ENCODE data around the gene PRSS2.
"Not testable (repeated sequence)": the region's sequence is repeated elsewhere in the genome, so short reads cannot be mapped to it uniquely, and the experiment has no call there.

The PRSS2 gene

DNA sequence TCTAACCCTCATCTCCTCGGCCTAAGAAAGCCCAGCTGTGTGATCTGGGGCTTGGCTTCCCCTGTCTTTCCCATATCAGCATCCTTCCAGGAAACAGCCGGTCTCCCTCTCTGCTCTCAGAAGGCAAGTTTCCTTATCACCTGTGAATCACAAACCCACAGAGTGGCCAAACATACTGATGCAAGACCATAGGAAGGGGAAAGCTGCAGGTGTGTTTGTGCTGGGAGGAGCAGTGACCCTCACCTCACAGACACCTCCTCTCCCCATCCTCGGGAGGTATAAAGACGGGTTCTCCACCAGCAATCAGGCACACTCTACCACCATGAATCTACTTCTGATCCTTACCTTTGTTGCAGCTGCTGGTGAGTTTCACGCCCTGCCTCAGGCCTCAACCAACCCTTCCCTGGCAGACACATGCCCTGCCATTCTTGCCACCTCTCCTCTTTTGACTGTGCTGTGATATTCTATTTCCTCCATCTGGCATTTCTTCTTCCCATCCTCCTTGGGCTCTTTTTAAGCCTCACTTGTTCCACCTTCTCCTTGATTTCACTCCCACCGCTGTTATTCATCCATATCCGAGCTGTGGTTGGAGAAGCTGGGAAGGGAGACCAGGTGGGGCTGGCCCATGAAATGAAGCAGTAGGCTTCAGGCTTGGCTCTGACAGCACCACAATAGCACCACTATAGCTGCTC is at the start of gene PRSS2:
TSS of gene PRSS2 (plus strand) at position 310 of the 692 bp plus-strand sequence. CDS start at position 323, 13 bp downstream.
- no peak for DNase-seq (ENCODE audit: low read depth)

DNA sequence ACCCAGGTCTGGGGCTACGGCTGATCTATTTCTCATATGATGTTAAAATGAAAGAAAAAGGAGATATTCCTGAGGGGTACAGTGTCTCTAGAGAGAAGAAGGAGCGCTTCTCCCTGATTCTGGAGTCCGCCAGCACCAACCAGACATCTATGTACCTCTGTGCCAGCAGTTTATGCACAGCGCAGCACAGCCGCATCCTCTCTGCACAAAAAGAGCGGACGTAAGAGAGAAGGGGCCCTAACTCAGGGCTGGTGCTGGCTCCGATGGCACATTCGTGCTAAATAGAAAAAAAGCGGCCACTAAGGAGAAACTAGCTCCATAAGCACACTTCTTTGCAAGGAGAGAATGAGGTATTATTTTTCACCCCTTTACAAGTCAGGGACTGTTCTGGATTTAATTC is 49.8 kb upstream of the PRSS2 start:
- no peak for DNase-seq (ENCODE audit: low read depth)

DNA sequence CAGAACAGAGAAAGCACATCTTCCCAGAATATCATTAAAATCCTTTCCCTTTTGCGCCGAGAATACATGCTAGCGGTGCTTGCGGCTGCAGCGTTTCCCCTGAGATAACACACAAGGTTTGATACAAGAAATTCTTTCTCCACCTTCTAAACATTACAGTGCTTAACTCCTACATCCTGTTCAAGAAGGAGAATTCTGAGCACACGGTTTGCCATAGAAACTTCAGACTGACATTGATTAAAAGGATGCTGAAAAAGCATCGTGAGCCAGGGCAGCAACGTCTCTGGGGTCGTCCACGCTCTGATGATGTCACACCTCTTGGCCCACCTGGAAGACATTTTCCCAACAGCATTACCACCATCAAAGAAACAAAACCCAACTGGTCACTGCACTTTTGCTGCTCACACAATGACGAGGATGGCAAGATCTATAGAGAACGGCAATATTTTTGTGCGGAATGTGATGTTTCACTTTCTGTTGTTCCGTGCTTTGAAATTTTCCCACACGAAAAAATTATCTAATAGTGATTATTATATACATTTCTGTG is 48.4 kb upstream of the PRSS2 start:
- DNase-seq (ENCODE audit: low read depth) = no peak

DNA sequence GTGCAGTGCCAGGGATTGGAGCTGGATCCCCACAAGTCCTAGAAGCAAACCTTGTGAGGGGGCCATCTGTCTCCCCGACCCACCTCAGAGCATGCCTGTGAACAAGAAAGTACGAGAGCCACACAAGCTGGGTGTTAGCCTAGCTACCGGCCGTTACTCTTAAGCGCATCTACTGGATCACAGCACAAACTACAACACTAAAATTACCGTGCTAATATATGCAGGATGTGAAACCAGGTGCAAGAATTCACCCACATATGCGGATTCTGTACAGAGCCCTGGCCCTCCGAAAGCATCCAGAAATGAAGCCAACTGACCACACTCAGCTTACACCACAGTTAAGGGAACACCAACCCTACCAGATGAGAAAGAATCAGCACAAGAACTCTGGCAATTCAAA is 37.5 kb upstream of the PRSS2 start:
- no peak for DNase-seq (ENCODE audit: low read depth)

DNA sequence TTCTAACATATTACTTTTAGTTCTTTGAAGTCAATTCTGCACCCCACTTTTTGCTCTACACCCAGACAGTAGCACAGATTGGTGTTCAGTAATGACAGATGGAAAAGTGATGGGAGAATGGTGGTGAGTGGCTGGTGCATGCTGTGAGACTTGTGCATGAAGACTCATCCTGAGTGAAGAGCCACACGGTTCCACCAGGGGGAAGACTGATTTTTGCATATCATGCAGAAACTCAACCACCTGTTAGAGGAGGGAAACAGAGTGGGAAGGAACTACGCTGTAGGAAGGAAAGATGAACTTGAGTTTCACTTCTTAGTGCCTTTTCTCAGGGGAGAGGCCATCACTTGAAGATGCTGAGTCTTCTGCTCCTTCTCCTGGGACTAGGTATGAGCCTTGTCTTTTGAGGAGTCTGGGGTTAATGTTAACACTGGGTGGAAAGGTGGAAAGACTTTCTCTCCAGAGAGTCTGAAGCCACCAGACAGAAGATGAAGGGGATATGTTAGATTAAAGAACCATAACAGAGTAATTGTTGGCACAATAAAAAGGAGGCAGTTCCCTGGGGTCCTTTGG is 30.8 kb upstream of the PRSS2 start:
- no peak for DNase-seq (ENCODE audit: low read depth)

DNA sequence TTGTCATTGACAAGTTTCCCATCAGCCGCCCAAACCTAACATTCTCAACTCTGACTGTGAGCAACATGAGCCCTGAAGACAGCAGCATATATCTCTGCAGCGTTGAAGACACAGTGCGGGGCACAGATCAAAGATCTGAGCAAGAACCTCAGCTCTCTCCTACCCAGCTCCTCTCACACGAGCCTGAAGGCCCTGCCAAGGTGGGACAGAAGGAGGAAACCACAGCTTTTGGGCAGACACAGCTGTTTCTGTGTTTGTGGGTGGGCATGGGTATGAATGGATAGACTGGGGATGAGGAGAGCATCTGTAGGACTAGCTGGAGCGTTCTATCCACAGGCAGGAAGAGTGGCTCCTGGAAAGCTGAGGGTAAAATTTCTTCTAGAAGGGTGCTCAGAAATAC is 30.0 kb upstream of the PRSS2 start:
- no peak for DNase-seq (ENCODE audit: low read depth)

DNA sequence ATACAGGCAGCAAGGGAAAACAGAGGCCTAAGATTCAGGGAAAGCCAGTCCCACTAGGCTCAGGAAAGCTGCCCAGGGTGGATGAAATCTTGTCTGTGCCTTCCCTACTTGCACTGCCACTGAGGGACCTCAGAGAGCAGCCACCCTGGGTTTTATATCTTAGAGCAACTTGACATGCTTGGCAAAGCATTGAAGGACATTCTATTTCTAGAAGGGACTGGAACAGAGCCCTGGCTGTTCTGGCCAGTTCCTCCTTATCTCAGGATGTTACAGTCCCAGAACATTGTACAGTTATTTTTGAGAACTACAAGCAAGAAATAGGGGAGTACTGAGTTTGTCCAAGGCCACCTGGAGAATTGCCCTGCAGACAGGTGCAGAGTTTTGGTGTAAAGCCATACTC is 28.8 kb upstream of the PRSS2 start:
- DNase-seq (ENCODE audit: low read depth) = not testable (repeated sequence)

DNA sequence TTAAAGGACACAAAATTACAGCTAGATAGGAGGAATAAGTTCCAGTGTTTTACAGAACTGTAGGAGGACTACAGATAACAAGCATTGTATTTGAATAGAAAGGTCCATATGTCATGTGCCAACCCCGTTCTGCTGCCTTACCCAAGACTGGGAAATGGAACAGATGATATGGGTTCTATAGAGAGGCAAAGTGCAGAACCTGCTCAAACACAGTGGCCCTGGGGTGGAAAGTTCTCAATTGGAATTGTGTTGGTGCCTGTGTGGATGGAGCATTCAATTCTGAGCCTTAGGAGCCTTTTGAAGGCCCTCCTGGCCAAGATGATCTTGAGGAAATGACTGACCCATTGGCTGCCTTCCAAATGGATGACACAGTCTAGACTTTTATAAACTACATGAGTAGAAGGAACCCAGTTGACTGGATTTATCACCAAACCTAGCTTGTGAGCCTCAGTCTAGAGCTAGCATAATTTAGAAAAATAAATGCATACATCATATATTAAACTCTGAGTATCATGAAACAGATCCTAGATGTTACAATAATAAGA is 25.6 kb upstream of the PRSS2 start:
- peak; percentile 40 for DNase-seq (ENCODE audit: low read depth)

DNA sequence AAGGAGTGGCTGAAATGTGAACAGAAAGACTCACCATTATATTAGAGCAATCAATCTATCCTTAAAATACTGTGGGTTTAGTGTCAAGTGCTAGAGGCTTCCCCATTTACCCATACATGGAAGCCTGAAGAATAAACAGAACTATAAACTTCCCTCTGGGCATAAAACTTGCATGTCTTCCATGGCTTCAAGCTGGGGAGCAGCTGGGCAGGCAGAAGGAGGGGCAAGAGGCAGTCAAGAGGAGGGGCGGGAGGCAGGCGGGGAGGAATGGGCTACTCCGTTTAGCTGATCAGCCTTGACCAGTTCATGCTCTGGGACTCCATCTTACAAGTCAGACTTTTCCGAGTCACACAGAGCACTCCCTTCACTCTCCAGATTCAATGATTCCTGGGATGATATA is 25.0 kb upstream of the PRSS2 start:
- no peak for DNase-seq (ENCODE audit: low read depth)

DNA sequence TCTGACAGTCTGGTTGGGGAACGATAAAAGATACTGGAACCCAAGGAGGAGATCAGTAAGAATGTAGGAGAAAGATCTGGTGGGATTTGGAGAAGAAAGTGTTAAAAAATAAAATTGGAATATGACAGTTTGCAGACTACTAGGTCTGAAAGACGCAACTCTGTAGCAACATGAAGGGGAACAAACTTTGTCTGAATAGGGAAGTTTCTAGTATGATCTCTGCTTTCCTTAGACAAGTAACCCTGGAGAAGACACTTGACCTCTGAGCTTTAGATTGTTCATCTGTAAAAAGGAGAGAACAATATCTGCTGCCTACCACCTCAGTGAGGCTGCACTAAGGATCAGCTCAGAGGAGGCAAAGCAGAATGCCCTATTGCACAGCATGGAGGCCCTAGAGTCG is 24.5 kb upstream of the PRSS2 start:
- DNase-seq (ENCODE audit: low read depth) = no peak

DNA sequence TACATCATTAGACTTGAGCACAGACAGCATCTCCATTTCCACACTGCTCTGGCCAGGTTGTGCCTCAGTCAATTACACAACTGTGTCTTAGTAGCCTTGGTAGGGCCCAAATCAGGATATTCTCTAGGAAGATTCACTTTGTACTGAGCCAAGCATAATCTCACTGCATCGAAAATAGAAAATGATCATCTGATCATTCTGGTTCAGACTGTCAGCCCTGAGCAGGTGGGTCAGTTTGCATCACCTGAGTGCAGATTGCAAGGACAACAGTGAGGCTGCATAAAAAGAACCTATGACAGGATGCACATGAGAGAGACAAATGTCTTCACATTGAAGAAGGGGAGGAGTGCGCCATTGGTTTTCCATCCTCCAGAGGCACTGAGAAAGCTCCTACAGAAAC is 22.4 kb upstream of the PRSS2 start:
- DNase-seq (ENCODE audit: low read depth) = not testable (repeated sequence)

DNA sequence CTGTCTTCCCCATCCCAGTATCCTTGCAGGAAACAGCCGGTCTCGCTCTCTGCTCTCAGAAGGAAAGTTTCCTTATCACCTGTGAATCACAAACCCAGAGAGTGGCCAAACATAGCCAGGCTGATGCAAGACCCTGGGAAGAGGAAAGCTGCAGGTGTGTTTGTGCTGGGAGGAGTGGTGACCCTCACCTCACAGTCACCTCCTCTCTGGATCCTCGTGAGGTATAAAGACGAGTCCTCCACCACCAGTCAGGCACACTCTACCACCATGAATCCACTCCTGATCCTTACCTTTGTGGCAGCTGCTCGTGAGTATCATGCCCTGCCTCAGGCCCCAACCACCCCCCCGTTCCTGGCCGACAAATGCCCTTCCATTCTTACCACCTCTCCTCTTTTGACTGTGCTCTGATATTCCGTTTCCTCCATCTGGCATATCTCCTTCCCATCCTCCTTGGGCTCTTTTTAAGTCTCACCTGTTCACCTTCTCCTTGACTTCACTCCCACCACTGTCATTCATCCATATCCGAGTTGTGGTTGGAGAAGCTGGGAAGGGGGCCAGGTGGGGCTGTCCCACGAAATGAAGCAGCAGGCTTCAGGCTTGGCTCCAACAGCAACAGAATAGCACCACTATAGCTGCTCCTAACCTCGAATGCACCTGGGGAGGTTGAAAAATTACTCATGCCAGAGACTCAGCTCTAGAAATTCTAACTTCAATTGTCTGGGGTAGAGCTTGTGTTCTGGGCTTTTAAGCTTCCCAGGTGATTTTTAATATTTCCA is 21.4 kb upstream of the PRSS2 start, which contains the start of gene PRSS1:
TSS of gene PRSS1 (plus strand) at position 255 of the 776 bp plus-strand sequence. CDS start at position 268, 13 bp downstream.
- no peak for DNase-seq (ENCODE audit: low read depth)

DNA sequence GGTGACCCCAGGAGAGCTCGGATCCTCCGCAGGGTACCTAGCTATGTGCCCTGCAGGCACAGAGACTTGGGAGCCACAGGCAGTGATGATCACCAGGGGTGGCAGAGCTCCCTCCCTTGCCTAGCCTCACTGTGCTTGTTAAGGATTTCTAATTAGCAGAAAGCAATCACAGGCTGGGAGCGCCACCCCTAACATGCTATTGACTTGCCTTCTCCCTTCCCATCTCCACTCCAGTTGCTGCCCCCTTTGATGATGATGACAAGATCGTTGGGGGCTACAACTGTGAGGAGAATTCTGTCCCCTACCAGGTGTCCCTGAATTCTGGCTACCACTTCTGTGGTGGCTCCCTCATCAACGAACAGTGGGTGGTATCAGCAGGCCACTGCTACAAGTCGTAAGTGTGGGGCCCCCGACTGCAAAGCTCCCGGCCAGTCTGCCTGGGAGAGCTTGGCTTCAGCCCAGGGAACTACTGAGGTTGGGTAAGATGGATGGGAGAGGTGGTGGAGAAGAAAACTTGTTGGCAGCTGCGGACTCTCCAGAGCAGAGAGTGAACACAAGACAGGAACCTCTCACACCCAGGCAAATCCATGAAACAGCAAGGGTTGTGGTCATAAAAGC is 20.3 kb upstream of the PRSS2 start:
- DNase-seq (ENCODE audit: low read depth) = no peak

DNA sequence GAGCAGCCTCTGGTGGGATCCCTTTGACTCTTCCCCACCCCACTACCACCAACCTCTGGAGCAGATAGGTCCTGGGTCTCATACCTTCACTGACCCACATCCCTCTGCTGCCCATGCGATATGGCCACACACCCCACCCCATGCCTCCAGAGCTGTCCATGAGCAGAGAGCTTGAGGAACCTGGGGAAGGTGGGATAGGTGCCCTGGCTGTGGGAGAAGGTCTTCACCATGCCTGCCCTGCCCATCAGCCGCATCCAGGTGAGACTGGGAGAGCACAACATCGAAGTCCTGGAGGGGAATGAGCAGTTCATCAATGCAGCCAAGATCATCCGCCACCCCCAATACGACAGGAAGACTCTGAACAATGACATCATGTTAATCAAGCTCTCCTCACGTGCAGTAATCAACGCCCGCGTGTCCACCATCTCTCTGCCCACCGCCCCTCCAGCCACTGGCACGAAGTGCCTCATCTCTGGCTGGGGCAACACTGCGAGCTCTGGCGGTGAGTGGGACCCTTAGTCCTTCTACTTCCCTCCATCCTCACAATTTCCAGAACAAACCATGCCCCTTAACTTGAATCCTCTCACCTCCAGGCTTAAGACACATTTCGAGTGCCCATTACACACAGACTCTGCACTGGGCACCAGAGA is 19.1 kb upstream of the PRSS2 start:
- not testable (repeated sequence) for DNase-seq (ENCODE audit: low read depth)

DNA sequence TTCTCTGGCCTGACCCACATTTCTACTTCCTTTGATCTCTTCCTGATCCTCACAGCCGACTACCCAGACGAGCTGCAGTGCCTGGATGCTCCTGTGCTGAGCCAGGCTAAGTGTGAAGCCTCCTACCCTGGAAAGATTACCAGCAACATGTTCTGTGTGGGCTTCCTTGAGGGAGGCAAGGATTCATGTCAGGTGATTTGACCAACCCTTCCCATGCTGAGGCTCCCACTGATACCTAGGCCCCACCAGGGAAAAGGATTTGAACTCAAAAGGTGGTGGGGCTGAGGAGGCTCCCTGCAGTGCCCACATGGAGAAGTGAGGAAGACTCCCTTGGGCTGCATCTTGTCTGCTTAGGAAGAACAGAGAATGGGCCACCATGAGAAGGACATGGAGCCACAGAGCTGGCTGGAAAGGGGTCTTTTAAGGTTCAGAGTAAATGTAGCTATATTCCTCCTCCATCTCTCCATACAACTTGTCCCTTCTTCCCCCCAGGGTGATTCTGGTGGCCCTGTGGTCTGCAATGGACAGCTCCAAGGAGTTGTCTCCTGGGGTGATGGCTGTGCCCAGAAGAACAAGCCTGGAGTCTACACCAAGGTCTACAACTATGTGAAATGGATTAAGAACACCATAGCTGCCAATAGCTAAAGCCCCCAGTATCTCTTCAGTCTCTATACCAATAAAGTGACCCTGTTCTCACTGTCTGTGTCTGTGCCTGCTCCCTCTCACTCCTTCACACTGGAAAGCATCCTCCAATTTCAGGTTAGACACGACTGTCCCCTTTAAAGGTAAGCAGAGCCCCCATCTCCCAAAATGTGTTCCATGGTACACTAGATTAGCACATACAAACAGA is 18.2 kb upstream of the PRSS2 start:
- DNase-seq (ENCODE audit: low read depth) = no peak

DNA sequence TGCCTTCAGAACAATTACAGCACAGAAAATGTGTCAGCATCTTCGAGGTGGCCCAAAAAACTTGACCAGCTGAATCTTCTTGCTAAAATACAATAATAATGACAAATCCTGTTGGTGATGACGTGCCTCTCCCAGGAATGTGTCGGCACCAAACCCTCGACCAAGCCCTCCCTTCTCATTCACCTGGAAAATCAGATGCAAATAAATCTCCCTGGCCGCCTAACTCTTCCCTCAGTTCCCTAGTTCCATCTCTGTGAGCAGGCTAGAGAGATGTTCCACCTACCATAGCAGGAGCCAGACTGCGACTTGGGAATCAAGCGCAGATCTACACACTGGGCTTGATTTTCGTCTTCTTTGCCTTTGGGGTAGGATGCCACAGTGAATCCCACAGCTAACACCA is 17.4 kb upstream of the PRSS2 start:
- DNase-seq (ENCODE audit: low read depth) = no peak

DNA sequence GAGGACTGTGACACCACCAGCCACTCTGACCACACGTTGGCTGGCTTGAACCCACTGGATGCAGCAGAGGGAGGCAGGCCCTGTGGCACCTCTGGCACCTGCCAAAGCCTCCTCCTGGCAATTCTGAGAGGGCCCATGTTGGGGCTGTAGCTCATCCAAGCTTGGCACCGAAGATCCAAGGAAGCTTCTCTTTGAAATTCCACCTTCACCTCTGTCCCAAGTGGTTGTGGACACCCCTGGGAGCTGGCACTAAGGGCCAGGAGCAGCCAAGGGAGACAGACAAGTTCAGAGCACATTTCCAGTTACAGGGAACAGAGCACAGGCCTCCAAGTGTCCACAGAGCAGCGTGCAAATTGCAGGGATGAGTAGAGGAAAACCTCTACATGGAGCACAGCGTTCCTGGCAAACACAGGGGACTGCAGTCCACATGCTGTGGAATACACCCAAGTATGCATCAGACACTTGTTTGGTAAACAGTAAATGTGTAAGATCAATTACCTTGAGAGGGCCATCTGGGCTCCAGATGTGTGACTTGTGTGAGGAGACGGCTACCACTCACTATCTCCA is 16.8 kb upstream of the PRSS2 start:
- not testable (repeated sequence) for DNase-seq (ENCODE audit: low read depth)

DNA sequence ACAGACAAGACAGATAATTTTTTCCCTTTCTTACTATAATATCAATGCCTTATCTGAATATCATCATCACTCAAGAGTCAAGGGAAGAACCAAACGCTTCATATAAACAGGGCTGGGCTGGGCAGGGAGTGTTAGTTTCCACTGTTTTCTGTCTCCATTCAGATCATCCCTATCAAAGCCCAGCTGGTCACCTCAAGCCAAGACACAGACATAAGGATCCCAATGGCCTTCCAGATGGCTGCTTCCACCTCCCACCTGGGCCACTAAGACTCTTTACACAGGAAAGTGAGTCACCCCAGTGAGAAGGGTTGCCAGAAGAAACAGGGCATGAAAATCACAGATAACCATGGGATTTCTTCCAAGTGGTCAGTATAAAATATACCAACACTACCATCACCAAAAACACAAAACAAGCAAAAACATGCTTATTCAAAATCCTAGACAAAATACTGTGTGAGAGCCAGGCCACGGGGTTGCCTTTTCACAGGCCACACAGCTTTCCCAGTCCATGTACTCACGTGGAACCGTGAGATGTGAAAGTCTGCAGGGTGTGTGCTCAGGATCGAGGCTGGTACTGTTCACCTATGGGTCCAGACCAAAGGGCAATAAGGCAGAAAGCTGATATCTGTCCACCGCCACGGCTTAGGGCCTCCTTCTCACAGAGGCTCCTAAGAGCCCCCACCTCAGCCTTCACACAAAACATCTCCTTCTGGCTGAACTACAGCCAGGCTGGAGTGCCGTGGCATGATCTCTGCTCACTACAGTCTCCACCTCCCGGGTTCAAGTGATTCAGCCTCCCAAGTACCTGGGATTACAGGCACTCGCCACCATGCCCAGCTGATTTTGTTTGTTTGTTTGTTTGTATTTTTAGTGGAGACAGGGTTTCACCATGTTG is 15.8 kb upstream of the PRSS2 start:
- DNase-seq (ENCODE audit: low read depth) = no peak

DNA sequence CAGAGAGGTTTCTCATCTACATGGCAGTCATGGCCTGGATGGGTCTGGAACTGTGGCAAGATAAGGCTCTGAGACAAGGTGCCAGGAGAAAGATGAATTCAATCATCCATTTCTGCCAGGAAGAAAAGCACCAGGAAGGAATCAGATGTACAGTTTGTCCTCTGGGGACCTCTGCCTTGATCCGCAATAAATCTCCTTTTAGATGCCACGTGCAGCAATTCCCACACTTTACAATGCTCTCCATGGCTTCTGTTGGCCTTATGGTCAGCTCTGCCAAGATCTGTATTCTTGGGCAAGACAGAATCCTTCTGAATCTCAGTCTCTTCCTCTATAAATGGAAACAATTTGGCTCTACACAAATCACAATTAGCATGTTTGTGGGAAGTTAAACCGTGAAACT is 12.5 kb upstream of the PRSS2 start:
- not testable (repeated sequence) for DNase-seq (ENCODE audit: low read depth)

Data from iris pigment epithelial cell (primary cell).